Cerebellar nuclear complex (tissue), 1 donor: Measurements from ENCODE around the gene PRKX.
"Not testable (repeated sequence)": the region's sequence is repeated elsewhere in the genome, so short reads cannot be mapped to it uniquely, and the experiment has no call there.

ENCODE experiments used
- DNase-seq, 2 experiments: peaks; one replicate each; lab custom pipeline; 2025; lab: John Stamatoyannopoulos, UW

The PRKX gene

GRCh38 chrX:3711331-3711917, 2.0 kb downstream of the PRKX start:
- no peak for DNase-seq

- DNase-seq: not testable (repeated sequence)
Observed at GRCh38 chrX:3707673-3708274, 5.7 kb downstream of the PRKX start.

GRCh38 chrX:3706481-3706880, 7.0 kb downstream of the PRKX start:
- DNase-seq: no peak

GRCh38 chrX:3703251-3703650, 10.2 kb downstream of the PRKX start:
- DNase-seq: not testable (repeated sequence)

GRCh38 chrX:3702095-3702494, 11.4 kb downstream of the PRKX start:
- DNase-seq: not testable (repeated sequence)

GRCh38 chrX:3701445-3701928, 12.0 kb downstream of the PRKX start:
- DNase-seq: not testable (repeated sequence)

GRCh38 chrX:3699821-3700381, 13.5 kb downstream of the PRKX start:
- DNase-seq: no peak

GRCh38 chrX:3697701-3698279, 15.7 kb downstream of the PRKX start:
- no peak for DNase-seq

- DNase-seq: no peak
Observed at GRCh38 chrX:3697220-3697684, 16.2 kb downstream of the PRKX start.

- no peak for DNase-seq
Observed at GRCh38 chrX:3695536-3695935, 17.9 kb downstream of the PRKX start.

GRCh38 chrX:3690140-3690539, 23.3 kb downstream of the PRKX start:
- DNase-seq: no peak

- not testable (repeated sequence) for DNase-seq
Observed at GRCh38 chrX:3683236-3683635, 30.2 kb downstream of the PRKX start.

- no peak for DNase-seq
Observed at GRCh38 chrX:3680459-3680858, 33.0 kb downstream of the PRKX start.

GRCh38 chrX:3679669-3680068, 33.8 kb downstream of the PRKX start:
- DNase-seq: no peak

GRCh38 chrX:3678328-3678727, 35.1 kb downstream of the PRKX start:
- no peak for DNase-seq

- no peak for DNase-seq
Observed at GRCh38 chrX:3674881-3675280, 38.6 kb downstream of the PRKX start.

GRCh38 chrX:3669841-3670475, 43.5 kb downstream of the PRKX start:
- DNase-seq: no peak

- no peak for DNase-seq
Observed at GRCh38 chrX:3666975-3667374, 46.5 kb downstream of the PRKX start.

- DNase-seq: no peak
Observed at GRCh38 chrX:3664921-3665320, 48.5 kb downstream of the PRKX start.

- not testable (repeated sequence) for DNase-seq
Observed at GRCh38 chrX:3663576-3664250, 49.7 kb downstream of the PRKX start.

- DNase-seq: no peak
Observed at GRCh38 chrX:3659761-3660160, 53.7 kb downstream of the PRKX start.

GRCh38 chrX:3655181-3655580, 58.3 kb downstream of the PRKX start:
- DNase-seq: no peak
